ENCODE data around the gene RXFP4.

DNA sequence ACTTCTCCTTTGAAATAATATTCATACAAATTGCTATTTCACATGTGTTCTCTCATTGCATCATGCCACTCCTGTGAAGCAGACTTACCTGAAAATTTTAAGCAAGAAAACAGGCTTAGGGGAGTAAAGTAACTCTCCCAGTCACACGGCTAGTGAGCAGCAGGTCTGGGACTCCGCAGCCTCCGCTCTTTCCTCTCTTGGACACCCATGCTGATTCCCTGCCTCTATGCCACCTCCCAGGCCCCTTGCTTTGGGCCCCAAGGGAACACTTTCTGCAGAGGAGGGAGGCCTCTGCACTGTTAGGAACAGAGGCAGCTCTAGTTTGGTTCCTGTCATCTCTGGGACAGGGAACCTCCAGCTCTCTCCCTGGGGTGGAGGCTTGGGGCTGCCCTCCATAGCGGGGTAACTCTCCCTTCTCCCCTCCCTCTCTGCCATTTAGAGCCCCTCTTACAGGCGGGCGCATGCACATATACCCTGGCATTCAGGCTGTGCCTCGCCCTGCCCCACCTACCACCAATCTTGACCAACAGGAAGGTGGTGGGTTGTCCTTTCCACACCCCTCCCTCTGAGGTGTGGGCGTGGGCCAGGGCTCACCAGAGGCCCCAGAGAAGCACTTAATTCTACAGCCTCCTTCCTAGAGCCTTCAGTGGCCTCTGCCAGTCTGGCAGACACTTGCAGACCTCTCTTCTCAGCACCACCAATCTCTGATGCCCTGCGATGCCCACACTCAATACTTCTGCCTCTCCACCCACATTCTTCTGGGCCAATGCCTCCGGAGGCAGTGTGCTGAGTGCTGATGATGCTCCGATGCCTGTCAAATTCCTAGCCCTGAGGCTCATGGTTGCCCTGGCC, at the start of gene RXFP4:
- TF ChIP-seq CTCF (conservative IDR thresholded peaks at IDR 0.05; ENCODE audit: low read depth, low read length): no peak
- no peak for TF ChIP-seq EZH2 (IDR thresholded peaks at IDR 0.05; ENCODE audit: low read length, unreplicated experiment)
- TF ChIP-seq EZH2phosphoT487 (IDR thresholded peaks at IDR 0.05; ENCODE audit: borderline replicate concordance, low read length): no peak

Data from PC-3 (cell line).